Panc1 (cell line): ENCODE data around the gene FAHD1. TPM values are rescaled to one million over a fixed set of nuclear protein-coding genes. Genes with fewer than 3 reads are reported as not detected.

ENCODE experiments used
- ATAC-seq: fragments of 200-7000 bp; cut with Tn5 transposase; 2 replicates; pipeline ENCODE4 v1.9.1; 2020; ENCODE audit warnings: mild to moderate bottlenecking, moderate library complexity
- BruUV-seq: library from RNA; stranded (reverse); fragments of 400-500 nt; replicated peaks from 2 replicates; lab custom pipeline; 2021; lab: Mats Ljungman, UMichigan
- CTCF ChIA-PET: fragments of 300-600 bp; sonication (Branson Sonifier 250); formaldehyde crosslinking; loops from one replicate; lab custom pipeline; 2022; ENCODE audit warnings: antibody characterized with exemption; lab: Charles Lee
- POLR2A ChIA-PET: fragments of 300-600 bp; sonication (Branson Sonifier 250); formaldehyde crosslinking; loops from one replicate; lab custom pipeline; 2022; ENCODE audit warnings: antibody characterized with exemption; lab: Charles Lee
- DNase-seq: peaks from one replicate; pipeline ENCODE4 v3.0.0-alpha.2; 2010; ENCODE audit warnings: low read depth, low spot score
- H3K27ac ChIP-seq: 2 replicates; pipeline ENCODE4 v1.5.1; 2011; ENCODE audit warnings: mild to moderate bottlenecking, low read length, inconsistent platforms
- H3K27me3 ChIP-seq: fragments of 200-500 bp; sonication (Bioruptor generic); 2 replicates; pipeline ENCODE4 v1.6.0; 2014; ENCODE audit warnings: low read length, inconsistent platforms; ENCODE audit not compliant: control insufficient read depth, insufficient read depth
- H3K36me3 ChIP-seq: fragments of 200-500 bp; sonication (Bioruptor generic); 2 replicates; pipeline ENCODE4 v1.5.1; 2014; ENCODE audit warnings: inconsistent platforms, mild to moderate bottlenecking, low read length, moderate library complexity; ENCODE audit not compliant: control insufficient read depth, insufficient read depth
- H3K4me1 ChIP-seq: 2 replicates; pipeline ENCODE4 v1.5.1; 2011; ENCODE audit warnings: inconsistent platforms, mild to moderate bottlenecking, low read length, moderate library complexity; ENCODE audit not compliant: control insufficient read depth, insufficient read depth
- H3K4me3 ChIP-seq, 2 experiments: 2 replicates each; pipeline ENCODE4 v1.5.1; 2011 to 2012; ENCODE audit warnings: low read depth in 2 of 2, low read length in 2 of 2, mild to moderate bottlenecking in 2 of 2, inconsistent platforms in 1 of 2, moderate library complexity in 1 of 2
- H3K9me3 ChIP-seq: fragments of 200-500 bp; sonication (Bioruptor generic); 2 replicates; pipeline ENCODE4 v1.5.1; 2014; ENCODE audit warnings: low read depth, mild to moderate bottlenecking, inconsistent platforms, low read length, moderate library complexity; ENCODE audit not compliant: control insufficient read depth, insufficient read depth
- CTCF ChIP-seq: fragments of 450-650 bp; IDR thresholded peaks from 2 replicates; pipeline ENCODE4 v1.5.1; 2017; ENCODE audit warnings: mild to moderate bottlenecking
- POLR2AphosphoS5 ChIP-seq: IDR thresholded peaks from 2 replicates; pipeline ENCODE4 v1.6.1; 2012; ENCODE audit warnings: mild to moderate bottlenecking, low read depth, low read length, moderate library complexity
- REST ChIP-seq, 2 experiments: IDR thresholded peaks; 2 replicates each; pipeline ENCODE4 v1.6.1; 2011 to 2012; ENCODE audit warnings: low read depth in 2 of 2, control low read depth in 1 of 2, low read length in 1 of 2, mild to moderate bottlenecking in 1 of 2, moderate library complexity in 1 of 2; ENCODE audit not compliant: insufficient read depth in 1 of 2
- SIN3A ChIP-seq: IDR thresholded peaks from 2 replicates; pipeline ENCODE4 v1.6.1; 2012; ENCODE audit warnings: low read depth, mild to moderate bottlenecking, low read length, moderate library complexity, borderline replicate concordance; ENCODE audit not compliant: insufficient read depth
- TCF7L2 ChIP-seq: IDR thresholded peaks from 2 replicates; pipeline ENCODE4 v1.6.1; 2011; ENCODE audit warnings: mild to moderate bottlenecking, low read depth, low read length, inconsistent platforms
- in situ Hi-C: cut with HindIII; loops from 2 replicates; pipeline ENCODE4 v1.10.0; 2016; ENCODE audit warnings: low sequenced_read_pairs, low pct_unique_long_range_greater_than_20kb
- intact Hi-C: fragments of 100-400 bp; cut with micrococcal nuclease; formaldehyde crosslinking; loops from one replicate; pipeline ENCODE4 v1.10.0; 2022; ENCODE audit not compliant: unreplicated experiment
- total RNA-seq: library from RNA; stranded (reverse); gene quantifications from one replicate; pipeline ENCODE4 v1.2.1, GENCODE V29; 2021; ENCODE audit not compliant: unreplicated experiment

FAHD1 gene
- total RNA-seq, 1 experiment from 2014 or later = 34.6 TPM

DNA sequence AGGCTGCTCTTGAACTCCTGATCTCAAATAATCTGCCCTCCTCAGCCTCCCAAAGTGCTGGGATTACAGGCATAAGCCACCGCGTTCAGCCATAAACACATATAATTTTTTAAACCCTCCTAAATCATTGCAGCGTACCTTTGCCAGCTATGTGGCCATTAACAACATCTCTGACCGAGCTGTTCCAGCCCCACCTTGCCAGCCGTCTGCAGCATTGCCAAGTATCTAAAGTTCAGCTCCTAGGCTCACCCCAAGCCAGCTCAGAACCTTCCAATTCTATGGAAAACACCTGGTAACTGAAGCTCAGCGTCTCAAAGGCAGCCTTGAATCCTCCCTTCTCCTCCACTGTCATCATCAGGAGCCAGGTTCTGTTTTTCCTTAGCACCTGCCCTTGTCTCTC is 50.1 kb downstream of the FAHD1 start:
- in situ Hi-C loops (no loop called here), intact Hi-C loops (no loop called here)
- ATAC-seq (no peak), DNase-seq (no peak)
- POLR2A ChIA-PET = no interaction called here
- Histone ChIP-seq H3K4me3 (no peak overlapping the region), H3K9me3 (no peaks in the 10 kb centered on the region), H3K36me3 (no peaks in the 10 kb centered on the region), H3K27ac (no peak overlapping the region), H3K27me3 (no peaks in the 10 kb centered on the region), H3K4me1 (peaks cover 13% of the 10 kb centered on the region)
- CTCF ChIA-PET = no interaction called here
- BruUV-seq = no TSS peak
- TF ChIP-seq REST (IDR thresholded peaks at IDR 0.05; ENCODE audit: insufficient read depth in 1 of 2, low read depth in 2 of 2, low read length in 1 of 2) = no peak
- no peak for TF ChIP-seq CTCF
- no peak for TF ChIP-seq TCF7L2
- TF ChIP-seq POLR2AphosphoS5 = no peak

- no TSS peak for BruUV-seq
- ChIA-PET POLR2A (interaction anchor here (0.6 kb wide), 1 partner anchor 20 kb away, joined by 3 read pairs; no protein-coding TSS in a partner anchor), CTCF (no interaction called here)
- Histone ChIP-seq H3K4me3 (no peak overlapping the region), H3K27ac (no peak overlapping the region), H3K27me3 (no peaks in the 10 kb centered on the region), H3K36me3 (no peaks in the 10 kb centered on the region), H3K9me3 (no peaks in the 10 kb centered on the region), H3K4me1 (peaks cover 13% of the 10 kb centered on the region)
- ATAC-seq (no peak), DNase-seq (no peak)
- in situ Hi-C loops = no loop called here
- TF ChIP-seq POLR2AphosphoS5 (no peak), CTCF (no peak), TCF7L2 (no peak), REST (IDR thresholded peaks at IDR 0.05; ENCODE audit: insufficient read depth in 1 of 2, low read depth in 2 of 2, low read length in 1 of 2) (no peak), SIN3A (no peak)
- intact Hi-C loops = no loop called here
These were observed 50.8 kb downstream of the FAHD1 start for GRCh38 chr16:1877804-1878203.
